ENCODE results near the gene YOD1. TPM values are rescaled to one million over a fixed set of nuclear protein-coding genes. Genes with fewer than 3 reads are reported as not detected.

Gene YOD1
- total RNA-seq, 2 experiments from 2014 or later = 6.3 to 7.2 TPM

DNA sequence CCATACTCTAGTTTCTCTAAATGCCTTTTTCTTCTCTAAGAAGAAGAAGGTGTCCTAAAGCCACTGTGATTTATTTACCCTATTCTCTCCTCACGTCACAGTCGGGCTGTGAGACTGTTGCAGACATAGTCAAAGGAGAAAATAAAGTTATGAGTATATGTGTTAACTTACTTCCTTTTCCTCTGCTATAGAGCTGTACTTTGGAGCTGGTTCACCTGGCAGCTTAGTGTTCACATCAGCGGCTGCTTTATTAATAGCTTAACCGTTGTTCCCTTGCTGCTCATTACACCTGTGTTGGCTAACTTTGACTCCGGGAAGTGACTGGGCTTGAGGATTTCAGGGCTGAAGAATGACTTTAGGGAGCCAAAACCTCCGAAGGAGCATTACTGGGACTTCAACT is 5.7 kb upstream of the YOD1 start:
- H3K36me3 Mint-ChIP-seq = no peaks in the 10 kb centered on the region
- CTCF ChIA-PET = interaction anchor here (0.9 to 2.0 kb wide), 2 partner anchors 12 to 22 kb away, joined by 3 to 4 read pairs; no protein-coding TSS in a partner anchor
- no peaks in the 10 kb centered on the region for H3K27me3 Mint-ChIP-seq
- POLR2A ChIA-PET = no interaction called here
- intact Hi-C loops (cut with micrococcal nuclease) = no loop called here
- H3K9me3 Mint-ChIP-seq = no peaks in the 10 kb centered on the region
- DNase-seq = no peak
- peaks cover 16% of the 10 kb centered on the region for H3K4me1 Mint-ChIP-seq (ENCODE audit: low read depth)
- H3K27ac Mint-ChIP-seq = no peak overlapping the region
- H3K4me3 Mint-ChIP-seq = no peak overlapping the region

DNA sequence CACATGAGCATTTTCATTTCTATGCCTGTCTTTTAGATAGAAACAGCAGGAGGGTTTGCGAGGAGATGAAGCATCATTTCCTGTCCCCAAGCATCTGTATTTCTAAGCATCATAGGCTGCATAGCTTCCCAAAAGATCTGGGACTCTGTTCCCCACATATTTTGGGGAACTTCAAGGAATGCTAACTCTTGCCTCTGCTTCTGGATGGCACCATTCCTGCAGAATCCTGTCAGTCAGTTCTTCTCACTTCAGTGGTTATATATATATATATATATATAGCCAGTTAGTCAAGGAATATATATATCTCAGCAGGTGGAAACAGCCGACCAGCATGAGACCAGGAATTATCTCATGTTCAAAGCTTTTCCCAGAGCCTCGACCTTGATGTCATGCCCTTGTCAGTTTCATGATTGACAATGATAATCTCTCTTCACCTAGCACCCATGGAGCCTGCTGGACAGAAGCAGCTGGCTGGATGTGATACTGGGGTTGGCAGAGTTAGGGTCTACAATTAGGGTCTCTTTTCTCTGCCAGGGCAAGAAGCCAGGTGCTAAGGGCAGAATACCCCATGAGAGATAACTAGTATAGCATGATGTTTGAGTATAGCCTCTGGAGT is 4.5 kb upstream of the YOD1 start:
- no peaks in the 10 kb centered on the region for H3K36me3 Mint-ChIP-seq
- no peaks in the 10 kb centered on the region for H3K9me3 Mint-ChIP-seq
- H3K27me3 Mint-ChIP-seq = no peaks in the 10 kb centered on the region
- peaks cover 23% of the 10 kb centered on the region for H3K4me1 Mint-ChIP-seq (ENCODE audit: low read depth)
- ChIA-PET POLR2A (no interaction called here), CTCF (interaction anchor here (0.9 to 2.0 kb wide), 4 partner anchors 11 to 143 kb away, joined by 3 to 6 read pairs (median 4); no protein-coding TSS in a partner anchor)
- no peak overlapping the region for H3K27ac Mint-ChIP-seq
- no peak for DNase-seq
- H3K4me3 Mint-ChIP-seq = no peak overlapping the region
- intact Hi-C loops (cut with micrococcal nuclease) = no loop called here

DNA sequence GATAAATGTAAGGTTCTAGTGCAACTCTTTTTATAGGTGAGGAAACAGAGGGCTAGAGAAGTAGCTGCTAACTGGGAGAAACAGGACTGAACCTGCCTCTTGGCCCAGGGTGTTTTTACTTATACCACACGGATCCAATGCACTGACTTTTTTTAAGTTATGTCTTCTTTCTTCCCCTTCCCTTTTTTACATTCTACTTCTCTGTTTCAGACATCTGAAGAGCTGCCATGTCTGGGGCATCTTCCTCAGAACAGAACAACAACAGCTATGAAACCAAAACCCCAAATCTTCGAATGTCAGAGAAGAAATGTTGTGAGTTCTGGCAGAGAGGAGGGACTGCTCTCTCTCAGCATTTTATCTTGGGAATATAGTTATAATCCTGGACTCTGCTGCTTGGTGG is 3.5 kb upstream of the YOD1 start:
- ChIA-PET POLR2A (no interaction called here), CTCF (interaction anchor here (1.5 to 1.8 kb wide), 2 partner anchors 21 to 142 kb away, joined by 3 to 6 read pairs; no protein-coding TSS in a partner anchor)
- no peak overlapping the region for H3K27ac Mint-ChIP-seq
- H3K9me3 Mint-ChIP-seq = no peaks in the 10 kb centered on the region
- no peak for DNase-seq
- intact Hi-C loops (cut with micrococcal nuclease) = loop anchor here (5.0 kb wide), 1 partner anchor 132 kb away; the partner anchor contains the start of gene FCMR
- H3K36me3 Mint-ChIP-seq = no peaks in the 10 kb centered on the region
- H3K4me3 Mint-ChIP-seq = no peak overlapping the region
- peaks cover 27% of the 10 kb centered on the region for H3K4me1 Mint-ChIP-seq (ENCODE audit: low read depth)
- H3K27me3 Mint-ChIP-seq = no peaks in the 10 kb centered on the region

DNA sequence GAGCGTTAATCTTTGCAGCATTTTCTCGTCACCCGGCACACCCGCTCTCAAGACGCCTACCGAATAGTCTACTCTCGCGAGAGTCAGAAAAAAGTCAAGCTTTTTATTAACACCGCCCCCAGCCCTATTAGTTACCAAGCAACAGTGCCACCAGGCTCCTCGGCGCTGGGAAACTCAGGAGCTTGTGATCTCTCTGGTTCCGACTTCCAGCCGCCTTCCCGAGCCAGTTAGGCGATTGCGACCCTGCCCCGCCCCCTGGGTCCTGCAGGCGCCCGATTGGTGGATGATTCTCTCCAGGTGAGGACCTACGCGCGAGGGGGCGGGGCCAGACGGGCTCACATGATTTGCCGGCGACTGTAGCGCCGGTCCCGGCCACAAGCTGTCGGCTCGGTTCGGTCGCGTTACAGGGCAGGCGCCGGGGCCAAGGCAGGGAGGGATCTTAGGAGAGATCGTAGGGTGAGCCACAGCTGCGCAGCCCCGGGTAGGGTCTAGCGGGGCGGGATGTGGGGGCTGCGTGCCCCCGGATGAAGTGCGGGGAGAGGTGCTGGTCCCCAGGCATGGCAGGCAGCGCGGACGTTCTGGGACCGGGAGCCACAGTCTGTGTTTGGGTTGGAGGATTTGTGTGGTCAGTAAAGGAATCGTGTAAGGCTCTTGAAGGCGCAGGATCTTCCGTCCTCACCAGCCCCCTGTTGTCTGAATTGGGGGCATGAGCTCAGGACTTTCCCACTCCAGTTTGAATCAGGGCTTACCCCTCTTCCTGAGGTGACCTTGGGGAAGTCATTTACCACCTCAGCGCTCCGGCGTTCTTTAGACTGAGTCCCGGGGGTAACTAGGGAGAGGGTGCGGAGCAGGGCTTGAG is 2.1 kb upstream of the YOD1 start, which contains the start of gene PFKFB2:
PFKFB2 (plus strand) TSS at position 365 of the 859 bp plus-strand sequence. CDS start 1,443 bp downstream, outside the sequence.
- Mint-ChIP-seq H3K9me3 (no peaks in the 10 kb centered on the region), H3K27ac (peak within 1 kb of the TSS; percentile 67), H3K27me3 (no peaks in the 10 kb centered on the region), H3K36me3 (peaks cover 7% of the 10 kb centered on the region), H3K4me3 (peak within 1 kb of the TSS; percentile 93), H3K4me1 (ENCODE audit: low read depth) (peaks cover 33% of the 10 kb centered on the region)
- ChIA-PET POLR2A (interaction anchor here (0.7 to 1.7 kb wide), 2 partner anchors 269 to 446 kb away, joined by 3 to 5 read pairs; partner anchors contain the start of gene CD55), CTCF (interaction anchor here (0.6 to 1.9 kb wide), 4 partner anchors 22 to 446 kb away, joined by 3 to 6 read pairs (median 6); no protein-coding TSS in a partner anchor)
- intact Hi-C loops (cut with micrococcal nuclease) = loop anchor here (1.0 to 5.0 kb wide), 2 partner anchors 45 to 131 kb away; partner anchors contain the start of gene FCMR
- peak; percentile 95 for DNase-seq

DNA sequence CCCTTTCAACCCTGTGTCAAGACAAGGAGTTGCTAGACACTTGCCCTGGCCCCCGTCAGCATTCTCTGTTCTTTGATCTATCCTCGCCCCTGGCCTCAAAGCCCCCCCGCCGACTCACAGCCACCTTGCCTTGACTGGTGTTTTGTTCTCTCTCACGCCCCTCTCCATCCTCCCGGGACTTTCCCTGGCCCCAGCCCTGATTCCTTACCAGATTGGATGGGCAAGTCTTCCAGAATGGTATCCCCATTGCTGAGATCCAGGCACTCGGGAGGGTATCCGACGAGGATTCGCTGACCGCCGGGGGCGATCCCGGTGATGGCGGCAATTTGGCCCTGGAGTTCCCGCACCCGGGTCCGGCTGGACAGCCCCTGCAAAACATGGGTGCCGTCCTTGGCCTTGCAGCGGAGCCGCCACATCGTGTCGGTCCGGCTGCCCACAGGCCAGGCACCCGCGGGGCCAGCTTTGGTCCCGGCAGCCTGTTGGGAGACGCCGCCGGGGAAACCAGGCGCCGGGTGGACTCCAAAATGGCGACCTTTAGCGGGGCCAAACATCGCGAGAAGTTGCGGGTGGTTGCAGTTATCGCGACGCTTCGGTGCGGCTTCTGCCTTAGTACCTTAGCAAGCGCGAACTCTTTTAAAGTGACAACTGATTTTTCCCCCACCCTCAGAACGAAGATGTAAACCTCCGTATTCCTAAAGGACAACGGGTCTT is 373 bp downstream of the YOD1 start:
- Mint-ChIP-seq H3K4me3 (peak overlapping the region; percentile 91), H3K36me3 (peaks cover 25% of the 10 kb centered on the region), H3K27ac (peak overlapping the region; percentile 92), H3K4me1 (ENCODE audit: low read depth) (peaks cover 54% of the 10 kb centered on the region), H3K9me3 (no peaks in the 10 kb centered on the region), H3K27me3 (no peaks in the 10 kb centered on the region)
- ChIA-PET CTCF (interaction anchor here (0.6 to 3.1 kb wide), 20 partner anchors 9 to 453 kb away, joined by 3 to 24 read pairs (median 4); partner anchors contain the start of gene C1orf116), POLR2A (no interaction called here)
- intact Hi-C loops (cut with micrococcal nuclease) = loop anchor here (1.0 to 5.0 kb wide), 6 partner anchors 27 to 449 kb away; partner anchors contain the start of genes CD55, FCMR and IL24
- peak; percentile 94 for DNase-seq

DNA sequence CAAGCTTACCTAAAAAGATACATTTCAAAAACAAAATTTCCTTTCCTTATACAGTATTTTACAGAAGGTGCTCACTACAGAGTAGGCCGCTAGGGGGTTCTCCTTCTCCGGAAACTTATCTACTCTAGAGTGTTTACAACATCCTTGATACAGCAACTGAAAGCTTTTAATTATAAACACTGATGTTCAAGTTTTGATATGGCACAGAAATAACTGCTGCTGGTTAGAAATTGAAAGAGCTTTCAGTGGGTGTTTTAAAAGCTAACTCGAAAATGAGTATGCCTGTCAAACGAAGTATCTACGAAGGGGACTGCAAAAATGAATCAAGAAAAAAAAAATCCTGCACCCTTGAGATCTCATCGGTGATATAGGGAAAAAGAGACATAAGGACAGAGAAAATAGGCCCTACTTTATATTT is 1.0 kb downstream of the YOD1 start:
- Mint-ChIP-seq H3K4me1 (ENCODE audit: low read depth) (peaks cover 59% of the 10 kb centered on the region), H3K27me3 (no peaks in the 10 kb centered on the region), H3K9me3 (no peaks in the 10 kb centered on the region), H3K4me3 (peak overlapping the region; percentile 91), H3K36me3 (peaks cover 27% of the 10 kb centered on the region), H3K27ac (peak overlapping the region; percentile 92)
- intact Hi-C loops (cut with micrococcal nuclease) = loop anchor here (1.0 to 5.0 kb wide), 6 partner anchors 27 to 449 kb away; partner anchors contain the start of genes CD55, FCMR and IL24
- ChIA-PET POLR2A (interaction anchor here (0.6 kb wide), 2 partner anchors 10 to 505 kb away, joined by 3 to 5 read pairs; no protein-coding TSS in a partner anchor), CTCF (interaction anchor here (0.6 to 3.1 kb wide), 20 partner anchors 9 to 454 kb away, joined by 3 to 24 read pairs (median 4); partner anchors contain the start of gene C1orf116)
- DNase-seq = peak; percentile 64

DNA sequence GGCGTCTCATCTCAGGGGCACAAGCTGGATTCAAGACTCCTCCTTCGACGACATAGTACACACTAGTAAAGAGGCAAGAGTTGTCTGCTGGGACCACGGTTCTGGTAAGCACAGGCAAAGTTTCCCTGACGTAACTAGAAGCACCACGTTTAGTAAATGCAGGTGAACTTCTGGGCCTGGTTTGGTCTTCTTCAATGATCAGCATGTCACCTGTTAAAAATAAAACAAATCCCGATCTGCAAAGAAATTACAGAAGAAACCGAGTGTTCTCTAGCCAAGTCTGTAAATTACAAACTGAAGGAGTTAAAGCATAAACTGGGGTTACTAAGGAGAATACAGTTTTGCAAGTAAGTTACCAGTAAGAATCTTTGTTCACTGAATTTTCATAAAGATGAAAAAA is 1.5 kb downstream of the YOD1 start:
- intact Hi-C loops (cut with micrococcal nuclease) = no loop called here

DNA sequence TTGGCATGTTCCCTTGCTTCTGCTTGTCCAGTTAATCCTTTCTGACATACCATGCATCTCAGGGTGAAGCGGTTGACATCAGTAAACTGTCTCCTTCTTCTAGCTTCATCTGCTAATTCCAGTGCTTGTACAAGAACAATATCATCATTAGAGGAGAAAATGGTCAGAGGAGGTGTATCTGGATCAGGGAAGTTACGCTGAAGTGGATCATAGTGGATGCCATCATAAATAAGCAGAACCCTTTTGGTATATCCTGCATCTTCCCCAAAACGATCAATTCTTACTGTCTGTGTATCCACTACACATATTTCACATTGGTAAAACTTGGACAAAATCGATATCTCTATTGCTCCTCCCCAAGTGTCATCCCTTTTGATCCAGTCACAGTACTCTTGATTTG is 2.0 kb downstream of the YOD1 start:
- H3K4me3 Mint-ChIP-seq = no peak overlapping the region
- intact Hi-C loops (cut with micrococcal nuclease) = no loop called here
- H3K9me3 Mint-ChIP-seq = no peaks in the 10 kb centered on the region
- no peak overlapping the region for H3K27ac Mint-ChIP-seq
- H3K4me1 Mint-ChIP-seq (ENCODE audit: low read depth) = peaks cover 63% of the 10 kb centered on the region
- DNase-seq = no peak
- POLR2A ChIA-PET = no interaction called here
- CTCF ChIA-PET = interaction anchor here (1.2 to 3.1 kb wide), 6 partner anchors 15 to 357 kb away, joined by 3 to 24 read pairs (median 4); partner anchors contain the start of gene C1orf116
- H3K36me3 Mint-ChIP-seq = peaks cover 31% of the 10 kb centered on the region
- no peaks in the 10 kb centered on the region for H3K27me3 Mint-ChIP-seq

More for the DNA sequence above, 1.5 kb downstream of the YOD1 start:
- no peak for DNase-seq
- no peaks in the 10 kb centered on the region for H3K27me3 Mint-ChIP-seq
- H3K27ac Mint-ChIP-seq = peak overlapping the region; percentile 4
- H3K36me3 Mint-ChIP-seq = peaks cover 30% of the 10 kb centered on the region
- CTCF ChIA-PET = interaction anchor here (0.8 to 3.1 kb wide), 20 partner anchors 10 to 454 kb away, joined by 3 to 24 read pairs (median 4); partner anchors contain the start of gene C1orf116
- peaks cover 63% of the 10 kb centered on the region for H3K4me1 Mint-ChIP-seq (ENCODE audit: low read depth)
- H3K4me3 Mint-ChIP-seq = peak overlapping the region; percentile 91
- POLR2A ChIA-PET = interaction anchor here (0.6 kb wide), 2 partner anchors 9 to 505 kb away, joined by 3 to 5 read pairs; no protein-coding TSS in a partner anchor
- H3K9me3 Mint-ChIP-seq = no peaks in the 10 kb centered on the region

DNA sequence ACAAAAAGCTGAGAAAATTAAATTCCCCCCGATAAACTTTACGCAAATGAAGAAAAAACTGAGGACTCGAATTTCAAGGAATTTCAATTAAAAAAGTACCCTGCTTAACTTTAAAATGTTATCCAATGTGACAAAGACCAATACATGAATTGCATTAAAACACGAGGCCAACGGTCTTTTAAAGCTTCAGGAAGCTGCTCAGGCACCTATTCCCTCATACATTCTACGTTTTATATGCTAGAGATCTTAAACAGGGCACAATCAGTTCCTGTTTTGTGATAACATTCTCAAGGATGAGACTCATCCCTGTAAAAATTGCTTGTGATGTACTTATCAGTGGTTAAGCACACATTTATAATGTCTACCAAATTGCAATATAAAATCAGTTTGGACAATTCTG is 3.0 kb downstream of the YOD1 start:
- ChIA-PET CTCF (interaction anchor here (0.7 to 3.1 kb wide), 4 partner anchors 31 to 129 kb away, joined by 3 to 24 read pairs (median 4); no protein-coding TSS in a partner anchor), POLR2A (no interaction called here)
- intact Hi-C loops (cut with micrococcal nuclease) = no loop called here
- no peaks in the 10 kb centered on the region for H3K9me3 Mint-ChIP-seq
- H3K4me3 Mint-ChIP-seq = no peak overlapping the region
- no peak for DNase-seq
- peaks cover 35% of the 10 kb centered on the region for H3K36me3 Mint-ChIP-seq
- H3K4me1 Mint-ChIP-seq (ENCODE audit: low read depth) = peaks cover 57% of the 10 kb centered on the region
- H3K27ac Mint-ChIP-seq = no peak overlapping the region
- H3K27me3 Mint-ChIP-seq = no peaks in the 10 kb centered on the region

DNA sequence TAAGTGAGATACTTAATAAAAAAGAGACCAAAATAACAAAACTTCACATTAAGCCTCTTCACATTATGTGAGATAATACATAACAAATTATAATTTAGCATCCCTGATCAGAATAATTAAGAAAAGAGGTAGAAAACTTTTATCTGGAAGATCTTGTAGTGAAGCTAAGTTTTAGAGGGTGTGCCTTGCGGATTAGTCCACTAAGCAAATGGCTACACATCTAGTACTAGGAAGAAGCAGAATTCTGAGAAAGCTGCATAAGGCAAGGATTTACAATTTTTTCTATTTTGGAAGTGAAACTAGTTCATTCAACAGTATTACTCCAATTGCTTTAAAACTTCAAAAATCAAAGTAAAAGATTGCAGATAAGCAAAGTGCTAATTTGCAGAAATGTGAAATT is 3.5 kb downstream of the YOD1 start:
- CTCF ChIA-PET = interaction anchor here (0.9 to 3.1 kb wide), 2 partner anchors 32 to 44 kb away, joined by 4 to 24 read pairs; no protein-coding TSS in a partner anchor
- Mint-ChIP-seq H3K4me3 (no peak overlapping the region), H3K9me3 (no peaks in the 10 kb centered on the region), H3K4me1 (ENCODE audit: low read depth) (peaks cover 56% of the 10 kb centered on the region), H3K36me3 (peaks cover 37% of the 10 kb centered on the region), H3K27ac (no peak overlapping the region), H3K27me3 (no peaks in the 10 kb centered on the region)
- POLR2A ChIA-PET = no interaction called here
- intact Hi-C loops (cut with micrococcal nuclease) = no loop called here
- no peak for DNase-seq

DNA sequence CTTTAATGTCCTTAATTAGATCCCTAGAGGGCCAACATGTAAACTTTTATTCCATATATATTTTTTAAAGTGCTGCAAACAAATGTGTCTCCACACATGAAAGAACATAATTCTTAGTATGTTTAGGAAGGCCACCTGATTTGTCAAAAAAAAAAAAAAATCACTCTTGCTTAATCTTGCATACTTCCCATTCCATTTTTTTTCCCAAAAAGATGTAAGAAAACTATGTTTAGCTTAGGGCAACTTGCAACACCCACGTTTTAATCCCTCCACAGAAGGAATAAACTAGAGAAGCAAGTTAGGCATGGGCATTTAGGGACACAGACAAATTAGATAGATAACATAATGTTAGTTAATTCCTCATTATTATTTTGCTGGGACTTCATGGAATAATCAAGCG is 5.6 kb downstream of the YOD1 start:
- H3K4me1 Mint-ChIP-seq (ENCODE audit: low read depth) = peaks cover 44% of the 10 kb centered on the region
- DNase-seq = no peak
- H3K36me3 Mint-ChIP-seq = peaks cover 38% of the 10 kb centered on the region
- ChIA-PET POLR2A (no interaction called here), CTCF (interaction anchor here (0.9 to 1.2 kb wide), 5 partner anchors 11 to 455 kb away, joined by 3 to 4 read pairs (median 3); no protein-coding TSS in a partner anchor)
- no peaks in the 10 kb centered on the region for H3K27me3 Mint-ChIP-seq
- no peaks in the 10 kb centered on the region for H3K9me3 Mint-ChIP-seq
- H3K27ac Mint-ChIP-seq = no peak overlapping the region
- intact Hi-C loops (cut with micrococcal nuclease) = no loop called here
- H3K4me3 Mint-ChIP-seq = no peak overlapping the region
